Tibial artery (tissue), 4 donors: Measurements from ENCODE around the gene UGT1A7.
"Not testable (repeated sequence)": the region's sequence is repeated elsewhere in the genome, so short reads cannot be mapped to it uniquely, and the experiment has no call there.

Source experiments
- DNase-seq, 2 donors: peaks; one replicate each; pipeline ENCODE4 v3.0.0-alpha.2; 2019
- H3K27ac ChIP-seq, 2 donors: fragments of 200-600 bp; sonication (generic) in 1 of 2; 1 replicate in 1 of 2; 2 replicates in 1 of 2; pipeline ENCODE4 v1.5.1; 2018 to 2019; ENCODE audit warnings: mild to moderate bottlenecking in 1 of 2
- H3K27me3 ChIP-seq, 2 donors: fragments of 200-600 bp; sonication (generic) in 1 of 2; one replicate each; pipeline versions ENCODE4 v1.5.1 to v1.6.0; 2016 to 2019
- H3K36me3 ChIP-seq, 3 donors: fragments of 200-600 bp; sonication (generic) in 2 of 3; one replicate each; pipeline ENCODE4 v1.5.1; 2016 to 2019; ENCODE audit warnings: mild to moderate bottlenecking in 2 of 3
- H3K4me1 ChIP-seq, 4 donors: fragments of 200-600 bp; sonication (generic) in 2 of 4; 1 replicate in 3 of 4; 2 replicates in 1 of 4; pipeline ENCODE4 v1.5.1; 2016 to 2019
- H3K4me3 ChIP-seq, 2 donors: fragments of 200-600 bp; sonication (generic) in 1 of 2; 1 replicate in 1 of 2; 2 replicates in 1 of 2; pipeline ENCODE4 v1.5.1; 2018 to 2019; ENCODE audit warnings: mild to moderate bottlenecking in 2 of 2
- H3K9me3 ChIP-seq, 3 donors: fragments of 200-600 bp; sonication (generic) in 1 of 3; one replicate each; pipeline ENCODE4 v1.5.1; 2016 to 2019
- CTCF ChIP-seq, 2 experiments: fragments of 200-600 bp in 1 of 2; fragments of 450-650 bp in 1 of 2; IDR thresholded peaks; one replicate each; pipeline ENCODE4 v1.5.1; 2017 to 2019; ENCODE audit warnings: antibody characterized with exemption in 2 of 2, mild to moderate bottlenecking in 1 of 2, moderate library complexity in 1 of 2
- intact Hi-C: fragments of 100-400 bp; cut with DNase I; formaldehyde crosslinking; loops from one replicate; pipeline ENCODE4 v1.15.0; 2023; ENCODE audit warnings: low total_unique reads

Gene UGT1A7

GRCh38 chr2:233718552-233718951, 36.9 kb downstream of the UGT1A7 start, which contains the start of gene UGT1A4:
Gene UGT1A4 (plus strand): TSS chr2:233718736. CDS start chr2:233718821, 85 bp downstream.
- peaks cover 0 to 5% of the 10 kb centered on the region in 2 donors for H3K27me3 ChIP-seq
- H3K27ac ChIP-seq, result no peak within 1 kb of the TSS
- no peak within 1 kb of the TSS for H3K4me3 ChIP-seq
- no peaks in the 10 kb centered on the region for H3K36me3 ChIP-seq
- intact Hi-C loops, result no loop called here
- TF ChIP-seq CTCF (IDR thresholded peaks at IDR 0.05), result no peak
- no peak for DNase-seq
- H3K9me3 ChIP-seq, result no peaks in the 10 kb centered on the region
- H3K4me1 ChIP-seq, result no peaks in the 10 kb centered on the region

GRCh38 chr2:233728723-233729301, 47.1 kb downstream of the UGT1A7 start, which contains the start of gene UGT1A3:
Gene UGT1A3 (plus strand): TSS chr2:233729042. CDS start chr2:233729127, 85 bp downstream.
- Histone ChIP-seq H3K9me3 (no peaks in the 10 kb centered on the region), H3K4me3 (no peak within 1 kb of the TSS), H3K36me3 (no peaks in the 10 kb centered on the region), H3K4me1 (no peaks in the 10 kb centered on the region), H3K27me3 (no peaks in the 10 kb centered on the region), H3K27ac (no peak within 1 kb of the TSS)
- no peak for TF ChIP-seq CTCF (IDR thresholded peaks at IDR 0.05)
- DNase-seq, result no peak
- intact Hi-C loops, result no loop called here

GRCh38 chr2:233736868-233737653, 55.4 kb downstream of the UGT1A7 start:
- H3K4me3 ChIP-seq, H3K27ac ChIP-seq, H3K4me1 ChIP-seq, H3K36me3 ChIP-seq, intact Hi-C loops, DNase-seq, H3K9me3 ChIP-seq, H3K27me3 ChIP-seq: not testable (repeated sequence)

- no peak overlapping the region for H3K27ac ChIP-seq
- H3K4me1 ChIP-seq, result no peaks in the 10 kb centered on the region
- H3K36me3 ChIP-seq, result no peaks in the 10 kb centered on the region
- intact Hi-C loops, result no loop called here
- H3K4me3 ChIP-seq, result no peak overlapping the region
- H3K27me3 ChIP-seq, result peaks cover 0 to 5% of the 10 kb centered on the region in 2 donors
- TF ChIP-seq CTCF (IDR thresholded peaks at IDR 0.05), result no peak
- H3K9me3 ChIP-seq, result no peaks in the 10 kb centered on the region
- DNase-seq, result no peak
Measured at GRCh38 chr2:233740870-233741269, 59.2 kb downstream of the UGT1A7 start.

- no peak overlapping the region for H3K4me3 ChIP-seq
- no peak for TF ChIP-seq CTCF (IDR thresholded peaks at IDR 0.05)
- no peaks in the 10 kb centered on the region for H3K27me3 ChIP-seq
- no peaks in the 10 kb centered on the region for H3K36me3 ChIP-seq
- intact Hi-C loops, result no loop called here
- H3K27ac ChIP-seq, result no peak overlapping the region
- no peaks in the 10 kb centered on the region for H3K9me3 ChIP-seq
- no peaks in the 10 kb centered on the region for H3K4me1 ChIP-seq
- DNase-seq, result no peak
Measured at GRCh38 chr2:233743464-233744259, 62.0 kb downstream of the UGT1A7 start.
